ENCODE results near the gene TMEM51. TPM values are rescaled to one million over a fixed set of nuclear protein-coding genes. Genes with fewer than 3 reads are reported as not detected.

TMEM51 gene
- total and polyA plus RNA-seq, 2 of the 13 experiments (the other 11 are each of a cell fraction or from before 2014, with no cell fraction given): 12.2 to 22.3 TPM

- TF ChIP-seq ZNF709 (CRISPR knock-in tag; IDR thresholded peaks at IDR 0.05) (no peak), NFRKB (IDR thresholded peaks at IDR 0.05) (no peak), SIX4 (CRISPR knock-in tag; IDR thresholded peaks at IDR 0.05) (no peak), PATZ1 (CRISPR knock-in tag; IDR thresholded peaks at IDR 0.05) (no peak; the same call in 1 of the 2 replicates), MYC (CRISPR knock-in tag; IDR thresholded peaks at IDR 0.05; ENCODE audit: borderline replicate concordance) (peak; percentile 38; the same call in 1 of the 2 replicates), HNRNPUL1 (IDR thresholded peaks at IDR 0.05; ENCODE audit: low read depth, low read length) (no peak), ZNF556 (CRISPR knock-in tag; IDR thresholded peaks at IDR 0.05; ENCODE audit: borderline replicate concordance) (no peak; the same call in 1 of the 2 replicates), ZNF318 (CRISPR knock-in tag; IDR thresholded peaks at IDR 0.05) (no peak), IKZF5 (CRISPR knock-in tag; IDR thresholded peaks at IDR 0.05) (peak; percentile 48; the same call in 1 of the 2 replicates), ZSCAN9 (CRISPR knock-in tag; IDR thresholded peaks at IDR 0.05; ENCODE audit: borderline replicate concordance) (no peak), GATAD2A (CRISPR knock-in tag; IDR thresholded peaks at IDR 0.05) (peak; percentile 66), ZNF354B (CRISPR knock-in tag; IDR thresholded peaks at IDR 0.05) (no peak), HNRNPL (IDR thresholded peaks at IDR 0.05; ENCODE audit: low read depth, low read length) (0 out of 2 replicates have a peak, but pooled peaks have one; percentile 7), MTERF4 (CRISPR knock-in tag; IDR thresholded peaks at IDR 0.05) (0 out of 2 replicates have a peak, but pooled peaks have one; percentile 16), SALL1 (CRISPR knock-in tag; IDR thresholded peaks at IDR 0.05) (peak; percentile 60)
Measured at GRCh38 chr1:15152318-15153183, 996 bp upstream of the TMEM51 start (continued).
